Heart left ventricle (tissue), 16 donors: ENCODE measurements around the gene ABR. TPM values are rescaled to one million over a fixed set of nuclear protein-coding genes. Genes with fewer than 3 reads are reported as not detected.

ENCODE experiments used
- ATAC-seq, 4 donors: fragments of 200-7000 bp; cut with Tn5 transposase; one replicate each; pipeline ENCODE4 v1.9.1; 2020 to 2022; ENCODE audit warnings: moderate library complexity in 4 of 4, mild to moderate bottlenecking in 3 of 4, moderate number of reproducible peaks in 1 of 4
- DNase-seq, 5 donors: peaks; one replicate each; pipeline ENCODE4 v3.0.0-alpha.2; 2020
- H3K27ac ChIP-seq, 12 donors: fragments of 200-600 bp; sonication (generic) in 4 of 12; one replicate each; pipeline versions ENCODE4 v1.5.0 to v1.8.0; 2016 to 2022; ENCODE audit warnings: mild to moderate bottlenecking in 2 of 12
- H3K27me3 ChIP-seq, 9 donors: fragments of 200-600 bp; sonication (generic) in 2 of 9; one replicate each; pipeline versions ENCODE4 v1.5.1 to v1.8.0; 2016 to 2022; ENCODE audit warnings: mild to moderate bottlenecking in 3 of 9
- H3K36me3 ChIP-seq, 9 donors: fragments of 200-600 bp; sonication (generic) in 2 of 9; one replicate each; pipeline versions ENCODE4 v1.5.0 to v1.8.0; 2018 to 2022; ENCODE audit warnings: mild to moderate bottlenecking in 2 of 9
- H3K4me1 ChIP-seq, 12 donors: fragments of 200-600 bp; sonication (generic) in 4 of 12; one replicate each; pipeline versions ENCODE4 v1.5.0 to v1.8.0; 2016 to 2022; ENCODE audit warnings: mild to moderate bottlenecking in 3 of 12
- H3K4me3 ChIP-seq, 12 donors: fragments of 200-600 bp; sonication (generic) in 4 of 12; one replicate each; pipeline versions ENCODE4 v1.5.0 to v1.8.0; 2017 to 2022; ENCODE audit warnings: mild to moderate bottlenecking in 9 of 12, moderate library complexity in 4 of 12
- H3K9me3 ChIP-seq, 12 donors: fragments of 200-600 bp; sonication (generic) in 4 of 12; one replicate each; pipeline versions ENCODE4 v1.5.0 to v1.8.0; 2016 to 2022; ENCODE audit warnings: mild to moderate bottlenecking in 1 of 12
- POLR2A ChIP-seq, 2 donors: fragments of 450-650 bp; IDR thresholded peaks; one replicate each; pipeline ENCODE4 v1.6.1; 2017; ENCODE audit warnings: antibody characterized with exemption in 2 of 2, mild to moderate bottlenecking in 2 of 2, moderate library complexity in 2 of 2
- WGBS, 4 donors: extraction: QIAGEN DNeasy Blood & Tissue Kit in 2 of 4; methylation state at CpG; one replicate each; pipeline versions ENCODE4 v1.1.5 to v1.1.7; 2013 to 2018; 5-methylcytosine and 5-hydroxymethylcytosine counted together
- intact Hi-C, 10 donors: fragments of 100-400 bp; cut with DNase I; formaldehyde crosslinking; loops; one replicate each; pipeline versions ENCODE4 v1.11.1 to v1.14.2; 2022
- polyA plus RNA-seq, 2 donors: library from polyadenylated mRNA; stranded (reverse); fragments of 200-250 nt; gene quantifications; one replicate each; pipeline ENCODE4 v1.2.3, GENCODE V29; 2013
- total RNA-seq, 9 donors: library from RNA; depleted of rRNA in 2 of 9; stranded (reverse); fragments of >200 nt in 2 of 9; fragmentation: NEBNext Ultra II Directional in 3 of 9; extraction: Animal tissue kit (Norgen Biotek cat#: 25700) in 3 of 9; gene quantifications; one replicate each; pipeline versions ENCODE4 v1.1.0 to v1.2.4, GENCODE V29; 2016 to 2023
- TF ChIP-seq, protein P1 (sequence below), 12 donors: fragments of 200-600 bp; sonication (generic) in 4 of 12; IDR thresholded peaks; one replicate each; pipeline versions ENCODE4 v1.5.0 to v1.8.0; 2018 to 2022; ENCODE audit warnings: antibody characterized with exemption in 12 of 12, mild to moderate bottlenecking in 5 of 12
- donor health status: ischemic (EF 13 %, LVEDD 7.1; RV severe dilation, severe dysfunction).
- donor health status: healthy with polysubstance abuse.
- donor health status: DM: no; HTN: yes; CAD: no.
- donor health status: DM: no; HTN: no; CAD: no.
- donor health status: ischemic (EF 25% LVEDD 6.9; RV normal size, moderate dysfunction).
- donor health status: ischemic (EF 25% LVEDD 5.7; RV mildly dilated, moderate dysfunction).
- donor health status: healthy.
- donor health status: DM: yes; HTN: yes; CAD: no.
- donor health status: ischemic (EF 35%, LVEDD 5.7; RV mildly dilated, moderate dysfunction).
- donor health status: nonischemic (EF 11% LVEDD 7.7; RV severe dilation, severe dysfunction).
- donor health status: DM: yes; HTN: yes; CAD: no.
- donor health status: PGD.
- donor health status: ischemic (EF 29% LVEDD 5.4; RV normal size, mild dysfunction).
- donor health status: nonischemic (EF 23%, LVEDD 6.1; RV moderate dilation, normal function).

The ABR gene
- total and polyA plus RNA-seq, 11 donors, result 64.5 to 171 (median 149) TPM

DNA sequence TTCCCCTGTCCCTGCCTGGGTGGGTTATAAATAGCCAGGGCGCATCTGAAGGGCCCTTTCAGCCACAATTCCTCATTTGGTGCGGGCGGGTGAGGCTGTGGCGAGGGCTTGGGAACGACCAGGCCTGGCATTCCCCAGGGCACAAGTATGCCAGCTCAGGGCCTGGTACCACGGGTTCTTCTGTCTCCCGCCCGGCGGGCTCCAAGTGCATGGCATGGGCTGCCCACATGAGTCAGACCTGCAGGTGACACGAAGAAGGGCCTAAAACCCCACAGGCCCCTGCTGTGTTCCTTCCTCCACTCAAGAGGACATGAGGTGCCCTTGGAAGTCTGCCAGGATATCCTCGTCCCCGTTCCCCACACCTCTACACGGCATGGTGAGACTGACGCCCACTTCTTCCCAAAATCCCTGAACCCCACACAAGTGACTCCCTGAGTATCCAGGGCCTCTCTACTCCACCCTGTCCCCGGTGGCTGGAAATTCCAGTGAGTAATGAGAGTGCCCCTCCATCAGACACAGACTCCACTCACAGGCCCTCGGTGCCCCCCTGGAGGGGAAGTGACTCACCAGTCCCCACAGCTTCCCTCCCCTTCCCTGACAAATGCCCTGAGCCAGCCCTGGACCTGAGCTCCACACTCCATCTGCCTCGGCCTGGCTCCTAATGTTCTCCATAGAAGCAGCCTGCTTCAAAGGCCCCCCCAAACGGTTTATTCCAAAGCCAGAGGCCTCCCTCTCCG, 68.8 kb downstream of the ABR start:
- DNase-seq, result peak; percentile 74 to 89 (median 84)
- peaks cover 18 to 79% (median 63%) of the 10 kb centered on the region in 12 donors for H3K4me1 ChIP-seq
- WGBS, 4 donors, result 25 to 32% (median 31%) methylated on average over 19 of the region's 19 CpGs
- H3K4me3 ChIP-seq, result no peak overlapping the region
- TF ChIP-seq, protein P1, sequence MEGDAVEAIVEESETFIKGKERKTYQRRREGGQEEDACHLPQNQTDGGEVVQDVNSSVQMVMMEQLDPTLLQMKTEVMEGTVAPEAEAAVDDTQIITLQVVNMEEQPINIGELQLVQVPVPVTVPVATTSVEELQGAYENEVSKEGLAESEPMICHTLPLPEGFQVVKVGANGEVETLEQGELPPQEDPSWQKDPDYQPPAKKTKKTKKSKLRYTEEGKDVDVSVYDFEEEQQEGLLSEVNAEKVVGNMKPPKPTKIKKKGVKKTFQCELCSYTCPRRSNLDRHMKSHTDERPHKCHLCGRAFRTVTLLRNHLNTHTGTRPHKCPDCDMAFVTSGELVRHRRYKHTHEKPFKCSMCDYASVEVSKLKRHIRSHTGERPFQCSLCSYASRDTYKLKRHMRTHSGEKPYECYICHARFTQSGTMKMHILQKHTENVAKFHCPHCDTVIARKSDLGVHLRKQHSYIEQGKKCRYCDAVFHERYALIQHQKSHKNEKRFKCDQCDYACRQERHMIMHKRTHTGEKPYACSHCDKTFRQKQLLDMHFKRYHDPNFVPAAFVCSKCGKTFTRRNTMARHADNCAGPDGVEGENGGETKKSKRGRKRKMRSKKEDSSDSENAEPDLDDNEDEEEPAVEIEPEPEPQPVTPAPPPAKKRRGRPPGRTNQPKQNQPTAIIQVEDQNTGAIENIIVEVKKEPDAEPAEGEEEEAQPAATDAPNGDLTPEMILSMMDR (IDR thresholded peaks at IDR 0.05), result no peak
- TF ChIP-seq POLR2A (IDR thresholded peaks at IDR 0.05), result no peak
- peak; percentile 35 to 50 (median 46) for ATAC-seq
- peaks cover 0 to 10% (median 0%) of the 10 kb centered on the region in 9 donors for H3K36me3 ChIP-seq
- no peaks in the 10 kb centered on the region for H3K9me3 ChIP-seq
- peak overlapping the region; percentile 59 to 99 (median 96) for H3K27ac ChIP-seq
- intact Hi-C loops, result loop anchor here in 1 of 10 donors (5.0 kb wide), 1 partner anchor 34 kb away; no protein-coding TSS in a partner anchor
- no peaks in the 10 kb centered on the region for H3K27me3 ChIP-seq

DNA sequence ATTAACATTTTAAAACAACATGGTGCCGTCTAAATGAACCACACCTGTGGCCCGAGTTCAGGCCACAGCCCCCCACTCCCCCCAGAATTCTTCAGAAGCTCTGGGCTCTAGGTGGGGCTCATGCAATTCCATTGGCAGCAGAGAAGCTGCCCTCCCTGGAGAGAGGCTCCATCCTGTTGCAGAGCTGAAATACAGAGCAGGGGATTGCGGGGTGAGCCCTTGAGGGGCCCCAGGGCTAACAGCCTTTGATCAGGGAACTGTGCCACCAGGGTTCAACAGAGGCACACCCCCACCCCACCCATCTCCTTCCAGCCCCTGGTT, 69.3 kb downstream of the ABR start:
- intact Hi-C loops, result loop anchor here in 1 of 10 donors (5.0 kb wide), 1 partner anchor 33 kb away; no protein-coding TSS in a partner anchor
- DNase-seq (no peak), ATAC-seq (no peak)
- no peak for TF ChIP-seq POLR2A (IDR thresholded peaks at IDR 0.05)
- TF ChIP-seq, protein P1 (IDR thresholded peaks at IDR 0.05), result no peak
- H3K27me3 ChIP-seq, result no peaks in the 10 kb centered on the region
- peak overlapping the region; percentile 59 to 99 (median 96) for H3K27ac ChIP-seq
- H3K4me3 ChIP-seq, result peak overlapping the region in 1 of 12 donors; percentile 77
- no peaks in the 10 kb centered on the region for H3K9me3 ChIP-seq
- H3K36me3 ChIP-seq, result peaks cover 0 to 10% (median 0%) of the 10 kb centered on the region in 9 donors
- peaks cover 17 to 80% (median 64%) of the 10 kb centered on the region in 12 donors for H3K4me1 ChIP-seq
- 15 to 38% (median 21%) methylated on average over 2 to 3 of the region's 3 CpGs for WGBS, 4 donors

GRCh38 chr17:1109606-1110540, 69.9 kb downstream of the ABR start:
- Histone ChIP-seq H3K27me3 (no peaks in the 10 kb centered on the region), H3K9me3 (no peaks in the 10 kb centered on the region), H3K27ac (peak overlapping the region; percentile 92 to 99 (median 96)), H3K4me1 (peaks cover 13 to 78% (median 63%) of the 10 kb centered on the region in 12 donors), H3K36me3 (peaks cover 0 to 10% (median 0%) of the 10 kb centered on the region in 9 donors), H3K4me3 (peak overlapping the region; percentile 60 to 86 (median 74))
- ATAC-seq (peak in 2 of 4 donors; percentile 3 to 6), DNase-seq (peak in 4 of 5 donors; percentile 60 to 81 (median 68))
- intact Hi-C loops, result loop anchor here in 2 of 10 donors (5.0 kb wide), 3 partner anchors 33 to 53 kb away; no protein-coding TSS in a partner anchor
- no peak for TF ChIP-seq POLR2A (IDR thresholded peaks at IDR 0.05)
- TF ChIP-seq, protein P1 (IDR thresholded peaks at IDR 0.05), result peak in 2 of 12 donors; percentile 11 to 20
- WGBS, 4 donors, result 14 to 42% (median 19%) methylated on average over 12 to 34 of the region's 34 CpGs
